ENCODE measurements around the gene ZRANB3. TPM values are rescaled to one million over a fixed set of nuclear protein-coding genes. Genes with fewer than 3 reads are reported as not detected.
"Not testable (repeated sequence)": the region's sequence is repeated elsewhere in the genome, so short reads cannot be mapped to it uniquely, and the experiment has no call there.

The ZRANB3 gene
- total and polyA plus RNA-seq, 2 experiments from 2014 or later = 3.6 to 10.4 TPM

- TF ChIP-seq EZH2phosphoT487 (IDR thresholded peaks at IDR 0.05; ENCODE audit: low read depth, severe bottlenecking, unreplicated experiment) (no peak), CTCF (IDR thresholded peaks at IDR 0.05; ENCODE audit: poor library complexity) (no peak), EZH2 (IDR thresholded peaks at IDR 0.05; ENCODE audit: borderline replicate concordance) (no peak)
These were observed 5.2 kb downstream of the ZRANB3 start for GRCh38 chr2:135525786-135526185.

GRCh38 chr2:135512099-135512498, 18.9 kb downstream of the ZRANB3 start:
- Histone ChIP-seq H3K4me2 (no peak overlapping the region), H3K79me2 (no peaks in the 10 kb centered on the region), H3K27ac (no peak overlapping the region), H3K9me2 (replicated peaks; ENCODE audit: insufficient read depth) (no peaks in the 10 kb centered on the region), H3K36me3 (replicated peaks; ENCODE audit: insufficient read depth, low read depth) (no peaks in the 10 kb centered on the region), H3K27me3 (no peaks in the 10 kb centered on the region), H3K9me3 (ENCODE audit: low read depth) (no peaks in the 10 kb centered on the region), H2AFZ (no peak overlapping the region), H3K4me1 (ENCODE audit: insufficient read depth) (no peaks in the 10 kb centered on the region), H4K20me1 (ENCODE audit: insufficient read depth, poor library complexity, severe bottlenecking) (no peaks in the 10 kb centered on the region), H3K4me3 (no peak overlapping the region)
- no peak for TF ChIP-seq EZH2phosphoT487 (IDR thresholded peaks at IDR 0.05; ENCODE audit: low read depth, severe bottlenecking, unreplicated experiment)
- no peak for TF ChIP-seq EZH2 (IDR thresholded peaks at IDR 0.05; ENCODE audit: borderline replicate concordance)
- no peak for TF ChIP-seq CTCF (IDR thresholded peaks at IDR 0.05; ENCODE audit: poor library complexity)
- WGBS (ENCODE audit: low lambda C conversion rate, missing lambda C conversion rate) = 93% methylated on average over 2 of the region's 2 CpGs
- no peak for DNase-seq (ENCODE audit: low spot score)

More at GRCh38 chr2:135525786-135526185, 5.2 kb downstream of the ZRANB3 start:
- H3K4me3 ChIP-seq = no peak overlapping the region
- H4K20me1 ChIP-seq (ENCODE audit: insufficient read depth, poor library complexity, severe bottlenecking) = no peaks in the 10 kb centered on the region
- H3K4me1 ChIP-seq (ENCODE audit: insufficient read depth) = no peaks in the 10 kb centered on the region
- H3K27ac ChIP-seq = no peak overlapping the region
- no peaks in the 10 kb centered on the region for H3K27me3 ChIP-seq
- no peak overlapping the region for H3K4me2 ChIP-seq
- H3K36me3 ChIP-seq (replicated peaks; ENCODE audit: insufficient read depth, low read depth) = no peaks in the 10 kb centered on the region
- H3K9me2 ChIP-seq (replicated peaks; ENCODE audit: insufficient read depth) = no peaks in the 10 kb centered on the region
- H2AFZ ChIP-seq = no peak overlapping the region
- WGBS (ENCODE audit: low lambda C conversion rate, missing lambda C conversion rate) = 92% methylated on average over 1 of the region's 1 CpG
- H3K9me3 ChIP-seq (ENCODE audit: low read depth) = no peaks in the 10 kb centered on the region
- DNase-seq (ENCODE audit: low spot score) = no peak
- peaks cover 23% of the 10 kb centered on the region for H3K79me2 ChIP-seq

DNA sequence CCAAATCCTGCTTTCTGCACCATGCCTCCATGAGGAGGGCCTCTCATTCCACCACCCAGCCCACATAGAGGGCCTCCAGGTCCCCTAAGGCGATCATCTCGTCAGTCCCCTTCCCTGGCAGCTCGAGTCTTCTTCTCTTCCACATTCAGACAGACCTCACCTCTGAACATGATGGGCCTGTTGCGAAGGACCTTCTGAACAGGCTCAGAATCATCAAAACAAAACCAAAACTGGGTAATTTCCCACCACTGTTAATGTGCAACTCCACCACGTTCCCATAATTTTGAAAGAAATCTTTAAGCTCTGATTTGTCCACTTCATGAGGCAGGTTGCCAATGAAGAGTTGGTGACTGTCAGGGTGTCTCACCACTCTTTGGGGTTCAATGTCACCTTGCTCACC, 20.4 kb downstream of the ZRANB3 start:
- H3K27ac ChIP-seq = no peak overlapping the region
- WGBS (ENCODE audit: low lambda C conversion rate, missing lambda C conversion rate) = 95% methylated on average over 5 of the region's 5 CpGs
- H3K36me3 ChIP-seq (replicated peaks; ENCODE audit: insufficient read depth, low read depth) = no peaks in the 10 kb centered on the region
- no peaks in the 10 kb centered on the region for H3K9me2 ChIP-seq (replicated peaks; ENCODE audit: insufficient read depth)
- no peaks in the 10 kb centered on the region for H3K4me1 ChIP-seq (ENCODE audit: insufficient read depth)
- no peaks in the 10 kb centered on the region for H3K79me2 ChIP-seq
- H3K4me3 ChIP-seq = no peak overlapping the region
- no peak for DNase-seq (ENCODE audit: low spot score)
- H3K27me3 ChIP-seq = no peaks in the 10 kb centered on the region
- no peaks in the 10 kb centered on the region for H4K20me1 ChIP-seq (ENCODE audit: insufficient read depth, poor library complexity, severe bottlenecking)
- H3K4me2 ChIP-seq = no peak overlapping the region
- H2AFZ ChIP-seq = no peak overlapping the region
- H3K9me3 ChIP-seq (ENCODE audit: low read depth) = no peaks in the 10 kb centered on the region
- no peak for TF ChIP-seq EZH2phosphoT487 (IDR thresholded peaks at IDR 0.05; ENCODE audit: low read depth, severe bottlenecking, unreplicated experiment)

DNA sequence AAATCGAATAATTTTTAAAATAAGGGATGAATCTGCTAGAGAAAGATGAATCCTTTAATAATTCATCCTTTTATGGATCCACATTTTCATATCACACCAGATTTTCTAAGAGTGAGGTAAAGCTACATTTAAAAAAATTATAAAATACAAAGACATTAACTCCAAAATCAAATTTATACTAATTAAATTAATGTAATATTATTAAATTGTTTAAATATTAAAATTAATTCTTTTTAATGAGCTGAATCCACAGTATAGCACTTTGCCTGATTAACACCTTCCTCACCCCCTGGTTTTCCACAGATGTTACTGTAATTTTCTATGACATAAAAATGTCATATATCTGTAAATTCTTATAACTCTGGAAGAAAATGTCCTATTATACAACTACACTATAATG, 26.2 kb downstream of the ZRANB3 start:
- no peak overlapping the region for H2AFZ ChIP-seq
- no peaks in the 10 kb centered on the region for H3K27me3 ChIP-seq
- no peaks in the 10 kb centered on the region for H3K4me1 ChIP-seq (ENCODE audit: insufficient read depth)
- TF ChIP-seq CTCF (IDR thresholded peaks at IDR 0.05; ENCODE audit: poor library complexity) (no peak), EZH2 (IDR thresholded peaks at IDR 0.05; ENCODE audit: borderline replicate concordance) (no peak), EZH2phosphoT487 (IDR thresholded peaks at IDR 0.05; ENCODE audit: low read depth, severe bottlenecking, unreplicated experiment) (no peak)
- no peak for DNase-seq (ENCODE audit: low spot score)
- no peaks in the 10 kb centered on the region for H3K9me3 ChIP-seq (ENCODE audit: low read depth)
- H3K27ac ChIP-seq = no peak overlapping the region
- no peak overlapping the region for H3K4me2 ChIP-seq
- WGBS (ENCODE audit: low lambda C conversion rate, missing lambda C conversion rate) = 94% methylated on average over 1 of the region's 1 CpG
- no peaks in the 10 kb centered on the region for H4K20me1 ChIP-seq (ENCODE audit: insufficient read depth, poor library complexity, severe bottlenecking)
- H3K4me3 ChIP-seq = no peak overlapping the region
- no peaks in the 10 kb centered on the region for H3K79me2 ChIP-seq
- no peaks in the 10 kb centered on the region for H3K9me2 ChIP-seq (replicated peaks; ENCODE audit: insufficient read depth)
- no peaks in the 10 kb centered on the region for H3K36me3 ChIP-seq (replicated peaks; ENCODE audit: insufficient read depth, low read depth)

DNA sequence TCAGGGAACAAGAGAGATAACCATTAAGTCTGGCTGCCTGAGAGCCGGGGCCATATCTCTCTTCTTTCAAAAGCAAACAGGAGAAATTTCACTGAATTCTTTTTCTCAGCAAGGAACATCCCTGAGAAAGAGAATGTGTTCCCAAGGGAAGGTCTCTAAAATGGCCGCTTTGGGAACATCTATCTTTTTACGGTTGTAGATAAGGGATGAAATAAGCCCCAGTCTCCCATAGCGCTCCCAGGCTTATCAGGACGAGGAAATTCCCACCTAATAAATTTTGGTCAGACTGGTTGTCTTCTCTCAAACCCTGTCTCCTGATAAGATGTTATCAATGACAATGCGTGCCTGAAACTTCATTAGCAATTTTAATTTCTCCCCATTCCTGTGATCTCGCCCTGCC, 32.4 kb downstream of the ZRANB3 start:
- not testable (repeated sequence) for H3K9me2 ChIP-seq (replicated peaks; ENCODE audit: insufficient read depth); H3K27me3 ChIP-seq; H3K27ac ChIP-seq; H2AFZ ChIP-seq; DNase-seq (ENCODE audit: low spot score); H4K20me1 ChIP-seq (ENCODE audit: insufficient read depth, poor library complexity, severe bottlenecking); H3K9me3 ChIP-seq (ENCODE audit: low read depth); H3K36me3 ChIP-seq (replicated peaks; ENCODE audit: insufficient read depth, low read depth); H3K79me2 ChIP-seq; H3K4me3 ChIP-seq; H3K4me1 ChIP-seq (ENCODE audit: insufficient read depth); H3K4me2 ChIP-seq
- WGBS (ENCODE audit: low lambda C conversion rate, missing lambda C conversion rate) = 92% methylated on average over 7 of the region's 7 CpGs

Data from hepatocyte (in vitro differentiated cells).